SH-SY5Y (cell line): ENCODE data around the gene IL25.

ENCODE experiments used
- GATA2 ChIP-seq: IDR thresholded peaks from 2 replicates; pipeline ENCODE4 v1.6.1; 2011; ENCODE audit warnings: mild to moderate bottlenecking, low read depth, low read length
- GATA3 ChIP-seq: IDR thresholded peaks from 2 replicates; pipeline ENCODE4 v1.6.1; 2011; ENCODE audit warnings: low read depth, mild to moderate bottlenecking, low read length, moderate library complexity

The IL25 gene

DNA sequence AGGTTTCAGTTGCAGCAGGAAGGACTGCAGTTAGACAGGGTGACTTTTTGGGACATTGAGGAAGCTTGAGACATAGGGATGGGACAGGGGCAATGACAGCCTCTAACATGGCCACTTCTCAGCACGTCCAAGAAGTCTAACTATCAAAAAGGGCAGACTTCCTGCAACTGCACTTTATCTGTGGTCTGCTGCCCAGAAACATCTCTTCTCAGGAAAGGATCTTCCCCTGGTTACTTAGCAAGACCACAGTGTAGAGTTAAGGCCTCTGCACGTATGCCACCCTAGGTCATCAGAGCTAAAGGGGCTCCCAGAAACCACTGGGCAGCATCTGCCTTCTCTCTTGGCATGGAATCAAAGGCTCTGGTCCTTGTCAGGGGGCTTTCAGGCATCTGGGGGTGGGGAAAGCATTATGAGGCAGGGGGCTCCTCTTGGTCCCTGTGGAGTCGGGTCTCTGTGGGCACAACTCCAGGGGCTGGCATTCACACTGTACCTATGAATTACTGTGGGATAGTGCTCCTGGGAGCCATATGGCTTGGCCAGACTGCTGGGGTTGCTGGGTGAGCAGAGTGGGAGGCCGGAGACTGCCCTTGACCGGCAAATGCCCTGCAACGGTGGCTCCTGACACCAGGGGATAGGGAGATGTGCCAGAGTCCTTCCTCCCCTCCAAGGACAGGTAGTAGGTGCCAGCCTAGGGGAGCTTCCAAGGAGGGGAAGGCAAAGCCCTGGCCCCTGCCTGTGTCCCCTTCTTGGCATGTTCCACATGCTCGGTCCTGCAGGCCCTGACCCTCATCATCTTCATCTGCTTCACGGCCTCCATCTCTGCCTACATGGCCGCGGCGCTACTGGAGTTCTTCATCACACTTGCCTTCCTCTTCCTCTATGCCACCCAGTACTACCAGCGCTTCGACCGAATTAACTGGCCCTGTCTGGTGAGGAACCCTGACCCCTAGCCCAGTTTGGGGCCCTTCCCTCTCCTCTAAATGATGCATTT, 5.3 kb downstream of the IL25 start:
- TF ChIP-seq GATA2: no peak
- TF ChIP-seq GATA3: no peak

DNA sequence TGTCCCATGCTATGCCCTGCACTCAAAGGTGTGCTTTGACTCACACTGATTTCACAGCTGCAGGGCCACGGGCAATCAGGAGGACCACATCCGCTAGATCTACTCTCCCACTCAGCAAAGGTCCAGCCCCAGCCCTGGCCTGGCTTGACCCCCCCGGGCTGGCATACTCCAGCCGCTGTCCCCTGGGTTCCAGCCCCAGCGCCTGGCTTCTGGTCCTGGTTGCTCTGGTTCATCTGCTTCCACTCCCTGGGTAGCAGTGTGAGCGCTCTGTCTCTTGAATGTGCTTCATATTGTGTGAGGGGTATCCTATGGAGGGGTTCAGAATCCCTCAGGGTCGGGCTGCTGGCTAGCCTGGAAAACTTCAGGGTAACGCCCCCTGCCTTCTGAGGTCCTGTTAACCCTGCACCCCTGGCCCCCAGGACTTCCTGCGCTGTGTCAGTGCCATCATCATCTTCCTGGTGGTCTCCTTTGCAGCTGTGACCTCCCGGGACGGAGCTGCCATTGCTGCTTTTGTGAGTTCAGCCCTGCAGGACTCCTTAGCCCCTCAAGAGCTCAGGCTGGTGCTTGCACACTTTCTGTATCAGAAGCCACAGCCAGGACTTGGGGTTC, 6.1 kb downstream of the IL25 start:
- no peak for TF ChIP-seq GATA3
- TF ChIP-seq GATA2: no peak

DNA sequence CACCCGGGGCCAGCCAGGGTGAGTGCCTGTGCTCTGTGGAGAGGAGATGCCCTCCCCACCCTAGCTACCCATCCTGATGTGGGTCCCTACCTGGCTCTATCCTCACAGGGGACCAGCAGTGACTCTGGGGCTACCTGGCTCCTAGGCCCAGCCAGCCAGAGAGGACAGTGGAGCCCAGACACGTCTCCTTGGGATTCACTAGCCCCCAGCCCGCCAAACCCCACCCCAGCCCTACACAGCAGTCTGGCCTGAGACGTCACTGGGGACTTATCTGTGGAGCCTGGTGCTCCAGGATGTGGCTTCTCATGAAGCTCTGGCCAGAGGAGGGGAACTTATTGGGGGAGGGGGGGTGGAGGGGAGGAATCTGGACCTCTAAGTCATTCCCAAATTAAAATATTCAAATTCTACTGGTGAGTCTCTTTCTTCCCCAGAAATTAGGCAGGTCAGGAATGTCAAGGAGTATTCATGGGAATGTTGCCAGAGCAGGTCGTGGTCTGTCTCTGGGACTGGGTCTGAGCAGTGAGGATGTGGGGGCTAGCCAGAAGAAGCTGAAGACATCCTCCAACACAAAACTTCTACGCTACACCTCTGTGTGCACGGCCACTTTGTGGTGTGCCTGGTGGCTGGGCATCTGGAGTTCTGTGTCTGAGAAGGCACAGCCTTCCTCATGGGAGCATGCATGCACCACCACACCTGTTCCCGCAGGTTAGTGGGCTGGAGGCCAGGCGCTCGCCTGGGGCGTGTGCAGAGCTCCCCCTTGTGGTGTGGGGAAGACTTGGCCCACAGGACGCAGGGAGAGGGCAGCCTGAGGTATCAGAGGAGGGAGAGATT, 7.0 kb downstream of the IL25 start:
- TF ChIP-seq GATA3 (no peak), GATA2 (no peak)

DNA sequence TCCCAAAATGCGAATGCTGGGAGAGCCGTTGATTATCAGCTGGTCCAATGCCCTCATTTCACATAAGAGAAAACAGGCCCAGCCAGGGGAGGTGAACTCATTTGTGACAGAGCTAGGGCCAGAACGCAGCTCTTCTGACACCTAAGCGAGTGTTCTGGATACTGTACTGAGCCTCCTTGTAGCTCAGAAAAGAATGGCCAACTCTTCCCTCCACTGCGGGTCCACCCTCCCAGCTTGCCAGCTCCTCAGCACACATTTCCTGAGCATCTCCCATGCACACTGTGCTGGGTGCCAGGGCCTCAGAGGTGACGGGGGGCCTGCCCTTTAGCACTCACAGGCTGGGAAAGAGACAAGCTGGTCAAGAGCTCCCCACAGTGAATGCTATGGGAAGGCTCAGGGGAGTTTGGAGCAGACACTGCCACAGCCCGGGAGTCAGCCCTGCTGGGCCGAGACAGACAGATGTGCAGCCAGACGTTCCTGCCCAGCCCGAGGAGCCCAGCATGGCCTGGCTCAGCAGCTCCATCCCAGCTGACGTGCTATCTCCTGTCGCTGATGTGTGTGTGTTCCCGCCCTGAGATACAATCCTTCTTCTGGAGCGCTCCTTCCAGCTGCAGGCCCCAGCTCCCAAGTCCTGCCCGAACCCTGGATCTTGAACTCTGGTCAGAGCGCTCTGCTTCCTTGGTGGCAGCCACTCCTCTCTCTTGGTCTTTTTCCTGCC, 7.7 kb downstream of the IL25 start:
- TF ChIP-seq GATA3 (no peak), GATA2 (no peak)

DNA sequence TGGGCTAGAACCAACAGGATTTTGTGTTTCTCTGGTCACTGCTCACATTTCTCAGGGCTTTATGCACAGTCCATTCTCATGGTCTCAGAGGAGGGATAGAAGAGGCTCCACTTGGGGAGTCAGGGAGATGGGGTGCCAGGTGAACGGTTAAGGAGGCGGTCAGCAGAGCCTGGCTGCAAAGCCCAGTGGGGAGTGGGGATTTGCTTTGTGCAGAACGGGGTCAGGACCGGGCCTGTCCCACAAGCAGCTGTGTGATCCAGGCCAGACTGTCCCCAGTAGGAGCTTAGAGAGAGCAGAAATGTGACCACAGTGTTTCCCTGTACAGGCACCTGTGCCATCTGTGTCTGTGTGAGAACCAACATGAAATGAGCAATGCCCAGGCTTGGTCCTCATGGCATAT, 8.4 kb downstream of the IL25 start:
- no peak for TF ChIP-seq GATA2

DNA sequence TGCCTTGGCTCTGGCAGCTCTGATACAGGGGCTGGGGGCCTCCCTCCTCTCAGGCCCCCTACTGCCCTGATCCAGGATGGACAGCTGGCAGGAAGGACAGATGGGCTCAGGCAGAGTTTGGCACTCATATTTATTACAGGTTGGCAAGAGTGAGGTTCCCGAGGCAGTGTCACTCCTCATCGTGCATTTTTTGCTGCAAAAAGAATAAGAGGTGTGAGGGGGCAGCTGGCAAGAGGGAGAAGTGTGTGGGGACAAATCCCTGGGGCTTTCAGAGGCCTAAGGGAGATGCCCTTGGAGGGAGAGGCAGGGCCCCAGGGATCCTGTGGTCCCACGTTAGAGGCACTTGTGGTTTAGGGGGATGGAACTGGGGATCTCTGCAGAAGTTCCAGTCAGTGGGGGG, 9.3 kb downstream of the IL25 start:
- TF ChIP-seq GATA3: no peak
- TF ChIP-seq GATA2: no peak

DNA sequence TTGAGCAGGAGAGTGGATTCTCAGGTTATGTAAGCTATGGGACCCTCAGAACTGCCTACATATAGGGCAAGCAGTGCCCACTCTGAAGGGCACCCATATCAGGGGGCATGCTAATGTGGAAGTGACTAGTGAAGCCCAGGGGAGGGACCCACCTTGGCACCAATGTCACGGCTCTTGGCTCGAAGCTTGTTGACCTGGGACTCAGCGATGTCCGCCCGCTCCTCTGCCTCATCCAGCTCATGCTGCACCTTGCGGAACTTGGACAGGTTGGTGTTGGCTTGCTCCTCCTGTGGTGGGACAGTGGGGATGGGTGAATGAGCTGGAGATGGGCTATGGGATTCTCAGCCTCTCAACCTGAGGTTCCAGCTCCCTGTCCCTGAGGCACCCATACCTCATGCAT, 9.7 kb downstream of the IL25 start:
- TF ChIP-seq GATA2 (no peak), GATA3 (no peak)

DNA sequence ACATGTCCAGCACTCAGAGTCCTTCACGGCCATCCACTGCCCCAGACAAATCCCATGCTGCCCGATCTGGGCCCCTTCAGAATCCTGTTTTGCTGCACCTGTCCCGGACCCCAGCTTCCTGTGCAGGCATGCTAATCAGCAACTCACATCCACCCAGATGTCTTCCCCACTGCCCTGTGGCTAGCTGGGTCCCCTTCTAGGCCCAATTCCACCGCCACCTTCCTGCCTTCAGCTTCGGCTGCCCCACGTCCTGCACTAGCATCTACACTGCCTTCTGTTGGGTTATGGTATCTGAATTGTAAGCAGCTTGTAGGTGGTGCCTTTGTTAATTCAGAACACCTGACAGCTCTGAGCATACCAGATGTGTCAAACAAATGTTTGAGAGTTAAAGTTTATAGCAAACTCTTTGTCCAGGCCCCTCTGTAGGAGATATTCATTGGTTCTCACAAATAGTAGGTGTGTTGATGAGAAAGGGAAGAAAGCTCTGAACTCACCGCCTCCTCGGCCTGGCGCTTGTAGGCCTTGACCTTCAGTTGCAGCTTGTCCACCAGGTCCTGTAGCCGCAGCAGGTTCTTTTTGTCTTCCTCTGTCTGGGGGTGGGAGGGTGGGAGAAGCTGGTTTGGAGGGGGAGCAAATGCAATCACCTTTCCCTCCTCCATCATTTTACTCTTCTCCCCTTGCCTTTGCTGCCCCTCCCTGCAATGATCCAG, 10.3 kb downstream of the IL25 start:
- no peak for TF ChIP-seq GATA3
- no peak for TF ChIP-seq GATA2

DNA sequence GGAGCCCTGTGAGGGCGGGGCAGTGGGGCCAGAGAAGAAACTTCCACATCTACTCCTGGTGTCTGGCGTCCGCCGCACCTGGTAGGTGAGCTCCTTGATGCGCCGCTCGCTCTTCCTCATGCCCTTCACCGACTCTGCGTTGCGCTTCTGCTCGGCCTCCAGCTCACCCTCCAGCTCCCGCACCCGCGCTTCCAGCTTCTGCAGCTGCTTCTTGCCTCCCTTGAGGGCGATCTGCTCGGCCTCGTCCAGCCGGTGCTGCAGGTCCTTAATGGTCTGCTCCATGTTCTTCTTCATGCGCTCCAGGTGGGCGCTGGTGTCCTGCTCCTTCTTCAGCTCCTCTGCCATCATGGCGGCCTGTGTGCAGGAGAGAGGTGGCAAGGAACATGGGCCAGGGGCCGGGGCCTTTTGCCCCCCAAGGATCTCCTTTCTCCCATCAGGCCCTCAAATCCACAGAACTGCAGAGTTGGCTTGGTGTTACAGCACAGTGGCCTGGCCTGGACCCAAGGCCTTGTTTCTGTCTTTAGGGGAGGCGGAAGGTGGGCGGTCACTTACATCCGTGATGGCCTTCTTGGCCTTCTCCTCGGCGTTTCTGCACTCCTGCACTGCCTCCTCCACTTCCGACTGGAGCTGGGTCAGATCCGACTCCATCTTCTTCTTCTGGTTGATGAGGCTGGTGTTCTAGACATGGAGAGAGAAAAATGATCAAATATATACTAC, 11.9 kb downstream of the IL25 start:
- TF ChIP-seq GATA2: no peak
- no peak for TF ChIP-seq GATA3

DNA sequence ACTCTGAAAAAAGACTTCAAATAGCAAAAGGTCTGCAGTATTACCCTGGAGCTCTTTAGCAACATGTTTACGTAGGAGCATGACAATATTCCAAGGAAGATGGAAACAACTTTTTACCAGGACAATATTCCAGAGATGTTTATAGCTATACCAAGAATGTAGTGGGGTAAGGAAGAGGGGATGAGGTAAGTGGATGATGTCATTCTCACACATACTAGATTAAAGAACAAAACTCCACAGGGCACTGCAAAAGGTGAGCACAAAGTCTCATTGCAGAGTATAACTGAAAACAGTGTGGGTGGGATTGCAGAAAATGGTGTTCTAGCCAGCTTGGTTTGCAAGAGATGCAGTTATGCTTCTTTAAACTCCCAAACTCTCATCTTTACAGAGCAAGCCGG, 12.6 kb downstream of the IL25 start:
- TF ChIP-seq GATA3 (no peak), GATA2 (no peak)

DNA sequence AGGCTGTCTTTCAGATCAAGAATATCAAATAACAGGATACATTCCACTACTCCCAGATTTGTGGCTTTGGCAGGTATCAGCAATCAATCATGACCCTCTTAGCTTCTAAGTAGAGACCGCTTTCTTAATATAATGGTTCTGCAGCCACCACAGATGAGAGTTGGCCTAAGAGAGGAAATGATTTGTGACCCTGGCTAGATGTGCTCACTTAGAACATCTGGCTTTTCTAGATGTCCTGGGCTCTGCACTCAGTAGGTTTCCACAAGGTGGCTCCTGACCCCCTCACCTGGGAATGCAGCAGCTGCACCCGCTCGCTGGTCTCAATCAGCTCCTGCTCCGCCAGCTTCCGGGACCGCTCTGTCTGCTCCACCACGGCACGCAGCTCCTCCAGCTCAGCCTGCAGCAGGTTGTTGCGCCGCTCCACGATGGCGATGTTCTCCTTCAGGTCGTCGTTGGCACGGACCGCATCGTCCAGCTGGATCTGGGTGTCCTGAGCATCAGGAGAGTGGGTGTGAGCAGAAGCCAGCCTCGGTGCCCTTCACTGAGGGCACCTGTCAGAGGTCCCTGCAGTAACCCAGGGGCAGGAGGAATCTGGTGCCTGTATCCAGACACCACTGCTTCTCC, 13.1 kb downstream of the IL25 start:
- no peak for TF ChIP-seq GATA2
- no peak for TF ChIP-seq GATA3

DNA sequence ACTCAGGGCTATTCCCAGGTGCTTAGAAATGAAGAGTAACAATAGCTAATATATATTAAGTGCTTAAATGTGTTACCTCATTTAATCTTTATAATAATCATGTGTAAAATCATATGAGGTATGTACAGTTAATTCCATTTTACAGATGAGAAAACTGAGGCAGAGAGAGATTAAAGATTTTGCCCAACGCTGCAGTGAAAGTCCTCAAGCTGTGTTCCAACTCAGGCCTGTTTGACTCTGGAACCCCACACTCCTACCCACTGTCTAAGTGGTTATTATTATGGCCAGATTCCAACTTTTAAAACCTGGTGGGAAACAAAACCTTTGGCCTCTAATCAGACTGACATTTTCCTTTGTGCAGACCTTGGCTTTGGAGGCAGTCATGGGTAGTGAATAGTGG, 14.4 kb downstream of the IL25 start:
- TF ChIP-seq GATA3 (no peak), GATA2 (no peak)
